ENCODE data around the gene DNAJC7. TPM values are rescaled to one million over a fixed set of nuclear protein-coding genes. Genes with fewer than 3 reads are reported as not detected.

DNAJC7 gene
- polyA plus RNA-seq (2013), result 90.4 TPM

GRCh38 chr17:42016941-42017865, at the start of gene DNAJC7:
Gene DNAJC7 (minus strand): TSS chr17:42017439. CDS start chr17:42017416, 23 bp downstream.
- POLR2A ChIA-PET, result interaction anchor here (0.5 to 1.4 kb wide), 9 partner anchors 9 to 1700 kb away, joined by 3 to 5 read pairs (median 3); no protein-coding TSS in a partner anchor
- peak within 1 kb of the TSS; percentile 97 to 98 for H3K27ac ChIP-seq (ENCODE audit: insufficient read depth in 1 of 2, low read depth in 1 of 2, low read length in 2 of 2, poor library complexity in 1 of 2, severe bottlenecking in 2 of 2)
- no peaks in the 10 kb centered on the region for H3K9me3 ChIP-seq (ENCODE audit: control extremely low read depth in 1 of 5, control insufficient read depth in 4 of 5, insufficient read depth in 2 of 5, low read depth in 1 of 5, low read length in 4 of 5)
- peaks cover 18 to 43% (median 33%) of the 10 kb centered on the region in 4 experiments for H3K4me1 ChIP-seq (ENCODE audit: control extremely low read depth in 1 of 4, control insufficient read depth in 4 of 4, insufficient read depth in 4 of 4, low read length in 3 of 4)
- CTCF ChIA-PET, result interaction anchor here (0.8 to 17.9 kb wide), 15 partner anchors 8 to 181 kb away, joined by 3 to 381 read pairs (median 4); partner anchors contain the start of genes DHX58, KAT2A and ZNF385C
- DNase-seq, result peak; percentile 93 to 95 (median 94)
- peak within 1 kb of the TSS; percentile 87 to 99 (median 96) for H3K4me3 ChIP-seq (ENCODE audit: control insufficient read depth in 1 of 7, extremely low read depth in 1 of 7, insufficient read depth in 4 of 7, low read depth in 2 of 7, low read length in 6 of 7)
- 0% methylated on average over 54 of the region's 70 CpGs for WGBS (ENCODE audit: insufficient coverage)
- peaks cover 0 to 15% (median 2%) of the 10 kb centered on the region in 4 experiments for H3K36me3 ChIP-seq (ENCODE audit: control insufficient read depth in 4 of 4, insufficient read depth in 4 of 4, low read length in 3 of 4)
- H3K27me3 ChIP-seq (replicated peaks in 2 of 5; ENCODE audit: control insufficient read depth in 4 of 5, insufficient read depth in 5 of 5, low read length in 4 of 5), result no peaks in the 10 kb centered on the region

GRCh38 chr17:42065201-42065600, 48.0 kb upstream of the DNAJC7 start:
- no peak overlapping the region for H3K27ac ChIP-seq (ENCODE audit: insufficient read depth in 1 of 2, low read depth in 1 of 2, low read length in 2 of 2, poor library complexity in 1 of 2, severe bottlenecking in 2 of 2)
- WGBS (ENCODE audit: insufficient coverage), result 100% methylated on average over 1 of the region's 2 CpGs
- no peaks in the 10 kb centered on the region for H3K36me3 ChIP-seq (ENCODE audit: control insufficient read depth in 4 of 4, insufficient read depth in 4 of 4, low read length in 3 of 4)
- H3K27me3 ChIP-seq (replicated peaks in 2 of 5; ENCODE audit: control insufficient read depth in 4 of 5, insufficient read depth in 5 of 5, low read length in 4 of 5), result no peaks in the 10 kb centered on the region
- no peak for DNase-seq
- H3K4me3 ChIP-seq (ENCODE audit: control insufficient read depth in 1 of 7, extremely low read depth in 1 of 7, insufficient read depth in 4 of 7, low read depth in 2 of 7, low read length in 6 of 7), result no peak overlapping the region
- CTCF ChIA-PET, result interaction anchor here (0.7 to 5.6 kb wide), 20 partner anchors 9 to 134 kb away, joined by 3 to 90 read pairs (median 8); partner anchors contain the start of genes DHX58, DNAJC7, KAT2A and NKIRAS2
- no peaks in the 10 kb centered on the region for H3K9me3 ChIP-seq (ENCODE audit: control extremely low read depth in 1 of 5, control insufficient read depth in 4 of 5, insufficient read depth in 2 of 5, low read depth in 1 of 5, low read length in 4 of 5)
- H3K4me1 ChIP-seq (ENCODE audit: control extremely low read depth in 1 of 4, control insufficient read depth in 4 of 4, insufficient read depth in 4 of 4, low read length in 3 of 4), result peaks cover 0 to 44% (median 26%) of the 10 kb centered on the region in 4 experiments
- POLR2A ChIA-PET, result interaction anchor here (0.6 to 1.4 kb wide), 2 partner anchors 10 to 24 kb away, joined by 3 to 4 read pairs; no protein-coding TSS in a partner anchor

- no peaks in the 10 kb centered on the region for H3K27me3 ChIP-seq (replicated peaks in 2 of 5; ENCODE audit: control insufficient read depth in 4 of 5, insufficient read depth in 5 of 5, low read length in 4 of 5)
- H3K27ac ChIP-seq (ENCODE audit: insufficient read depth in 1 of 2, low read depth in 1 of 2, low read length in 2 of 2, poor library complexity in 1 of 2, severe bottlenecking in 2 of 2), result no peak overlapping the region
- H3K36me3 ChIP-seq (ENCODE audit: control insufficient read depth in 4 of 4, insufficient read depth in 4 of 4, low read length in 3 of 4), result no peaks in the 10 kb centered on the region
- no peaks in the 10 kb centered on the region for H3K9me3 ChIP-seq (ENCODE audit: control extremely low read depth in 1 of 5, control insufficient read depth in 4 of 5, insufficient read depth in 2 of 5, low read depth in 1 of 5, low read length in 4 of 5)
- no peak for DNase-seq
- WGBS (ENCODE audit: insufficient coverage), result 95% methylated on average over 11 of the region's 14 CpGs
- POLR2A ChIA-PET, result no interaction called here
- H3K4me1 ChIP-seq (ENCODE audit: control extremely low read depth in 1 of 4, control insufficient read depth in 4 of 4, insufficient read depth in 4 of 4, low read length in 3 of 4), result peaks cover 0 to 50% (median 29%) of the 10 kb centered on the region in 4 experiments
- CTCF ChIA-PET, result interaction anchor here (0.9 to 1.9 kb wide), 5 partner anchors 9 to 58 kb away, joined by 3 to 6 read pairs (median 4); no protein-coding TSS in a partner anchor
- no peak overlapping the region for H3K4me3 ChIP-seq (ENCODE audit: control insufficient read depth in 1 of 7, extremely low read depth in 1 of 7, insufficient read depth in 4 of 7, low read depth in 2 of 7, low read length in 6 of 7)
These were observed 45.4 kb upstream of the DNAJC7 start for GRCh38 chr17:42062681-42063080.

- POLR2A ChIA-PET, result no interaction called here
- DNase-seq, result no peak
- no peak overlapping the region for H3K27ac ChIP-seq (ENCODE audit: insufficient read depth in 1 of 2, low read depth in 1 of 2, low read length in 2 of 2, poor library complexity in 1 of 2, severe bottlenecking in 2 of 2)
- CTCF ChIA-PET, result interaction anchor here (0.9 to 3.0 kb wide), 8 partner anchors 8 to 58 kb away, joined by 3 to 12 read pairs (median 6); partner anchors contain the start of gene ZNF385C
- no peaks in the 10 kb centered on the region for H3K27me3 ChIP-seq (replicated peaks in 2 of 5; ENCODE audit: control insufficient read depth in 4 of 5, insufficient read depth in 5 of 5, low read length in 4 of 5)
- WGBS (ENCODE audit: insufficient coverage), result 59% methylated on average over 4 of the region's 5 CpGs
- H3K9me3 ChIP-seq (ENCODE audit: control extremely low read depth in 1 of 5, control insufficient read depth in 4 of 5, insufficient read depth in 2 of 5, low read depth in 1 of 5, low read length in 4 of 5), result no peaks in the 10 kb centered on the region
- no peaks in the 10 kb centered on the region for H3K36me3 ChIP-seq (ENCODE audit: control insufficient read depth in 4 of 4, insufficient read depth in 4 of 4, low read length in 3 of 4)
- no peak overlapping the region for H3K4me3 ChIP-seq (ENCODE audit: control insufficient read depth in 1 of 7, extremely low read depth in 1 of 7, insufficient read depth in 4 of 7, low read depth in 2 of 7, low read length in 6 of 7)
- H3K4me1 ChIP-seq (ENCODE audit: control extremely low read depth in 1 of 4, control insufficient read depth in 4 of 4, insufficient read depth in 4 of 4, low read length in 3 of 4), result peaks cover 0 to 50% (median 28%) of the 10 kb centered on the region in 4 experiments
These were observed 44.6 kb upstream of the DNAJC7 start for GRCh38 chr17:42061646-42062487.

- CTCF ChIA-PET, result interaction anchor here (0.8 to 3.0 kb wide), 5 partner anchors 8 to 20 kb away, joined by 4 to 12 read pairs (median 7); partner anchors contain the start of gene C17orf113
- Histone ChIP-seq H3K27ac (ENCODE audit: insufficient read depth in 1 of 2, low read depth in 1 of 2, low read length in 2 of 2, poor library complexity in 1 of 2, severe bottlenecking in 2 of 2) (no peak overlapping the region), H3K4me3 (ENCODE audit: control insufficient read depth in 1 of 7, extremely low read depth in 1 of 7, insufficient read depth in 4 of 7, low read depth in 2 of 7, low read length in 6 of 7) (no peak overlapping the region), H3K36me3 (ENCODE audit: control insufficient read depth in 4 of 4, insufficient read depth in 4 of 4, low read length in 3 of 4) (no peaks in the 10 kb centered on the region), H3K4me1 (ENCODE audit: control extremely low read depth in 1 of 4, control insufficient read depth in 4 of 4, insufficient read depth in 4 of 4, low read length in 3 of 4) (peaks cover 0 to 48% (median 27%) of the 10 kb centered on the region in 4 experiments), H3K27me3 (replicated peaks in 2 of 5; ENCODE audit: control insufficient read depth in 4 of 5, insufficient read depth in 5 of 5, low read length in 4 of 5) (no peaks in the 10 kb centered on the region), H3K9me3 (ENCODE audit: control extremely low read depth in 1 of 5, control insufficient read depth in 4 of 5, insufficient read depth in 2 of 5, low read depth in 1 of 5, low read length in 4 of 5) (no peaks in the 10 kb centered on the region)
- DNase-seq, result no peak
- POLR2A ChIA-PET, result no interaction called here
- 97% methylated on average over 3 of the region's 4 CpGs for WGBS (ENCODE audit: insufficient coverage)
These were observed 43.0 kb upstream of the DNAJC7 start for GRCh38 chr17:42060231-42060630.

GRCh38 chr17:42059815-42060214, 42.6 kb upstream of the DNAJC7 start:
- POLR2A ChIA-PET, result interaction anchor here (0.7 kb wide), 1 partner anchor 18 kb away, joined by 3 read pairs; no protein-coding TSS in a partner anchor
- no peak overlapping the region for H3K4me3 ChIP-seq (ENCODE audit: control insufficient read depth in 1 of 7, extremely low read depth in 1 of 7, insufficient read depth in 4 of 7, low read depth in 2 of 7, low read length in 6 of 7)
- no peaks in the 10 kb centered on the region for H3K36me3 ChIP-seq (ENCODE audit: control insufficient read depth in 4 of 4, insufficient read depth in 4 of 4, low read length in 3 of 4)
- H3K27me3 ChIP-seq (replicated peaks in 2 of 5; ENCODE audit: control insufficient read depth in 4 of 5, insufficient read depth in 5 of 5, low read length in 4 of 5), result no peaks in the 10 kb centered on the region
- H3K4me1 ChIP-seq (ENCODE audit: control extremely low read depth in 1 of 4, control insufficient read depth in 4 of 4, insufficient read depth in 4 of 4, low read length in 3 of 4), result peaks cover 0 to 44% (median 26%) of the 10 kb centered on the region in 4 experiments
- 91% methylated on average over 1 of the region's 4 CpGs for WGBS (ENCODE audit: insufficient coverage)
- H3K27ac ChIP-seq (ENCODE audit: insufficient read depth in 1 of 2, low read depth in 1 of 2, low read length in 2 of 2, poor library complexity in 1 of 2, severe bottlenecking in 2 of 2), result no peak overlapping the region
- CTCF ChIA-PET, result interaction anchor here (0.8 to 3.0 kb wide), 6 partner anchors 9 to 39 kb away, joined by 3 to 12 read pairs (median 6); partner anchors contain the start of genes C17orf113 and NKIRAS2
- no peaks in the 10 kb centered on the region for H3K9me3 ChIP-seq (ENCODE audit: control extremely low read depth in 1 of 5, control insufficient read depth in 4 of 5, insufficient read depth in 2 of 5, low read depth in 1 of 5, low read length in 4 of 5)
- DNase-seq, result no peak

All from common myeloid progenitor, CD34-positive (primary cell).